ENCODE results near the gene HEBP2. TPM values are rescaled to one million over a fixed set of nuclear protein-coding genes. Genes with fewer than 3 reads are reported as not detected.
"Not testable (repeated sequence)": the region's sequence is repeated elsewhere in the genome, so short reads cannot be mapped to it uniquely, and the experiment has no call there.

Gene HEBP2, protein sequence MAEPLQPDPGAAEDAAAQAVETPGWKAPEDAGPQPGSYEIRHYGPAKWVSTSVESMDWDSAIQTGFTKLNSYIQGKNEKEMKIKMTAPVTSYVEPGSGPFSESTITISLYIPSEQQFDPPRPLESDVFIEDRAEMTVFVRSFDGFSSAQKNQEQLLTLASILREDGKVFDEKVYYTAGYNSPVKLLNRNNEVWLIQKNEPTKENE
- 10 to 100 TPM in 3 of 4 donors, 1 to 10 TPM in 1; 8.5 to 80.7 (median 35.1) TPM for total RNA-seq

DNA sequence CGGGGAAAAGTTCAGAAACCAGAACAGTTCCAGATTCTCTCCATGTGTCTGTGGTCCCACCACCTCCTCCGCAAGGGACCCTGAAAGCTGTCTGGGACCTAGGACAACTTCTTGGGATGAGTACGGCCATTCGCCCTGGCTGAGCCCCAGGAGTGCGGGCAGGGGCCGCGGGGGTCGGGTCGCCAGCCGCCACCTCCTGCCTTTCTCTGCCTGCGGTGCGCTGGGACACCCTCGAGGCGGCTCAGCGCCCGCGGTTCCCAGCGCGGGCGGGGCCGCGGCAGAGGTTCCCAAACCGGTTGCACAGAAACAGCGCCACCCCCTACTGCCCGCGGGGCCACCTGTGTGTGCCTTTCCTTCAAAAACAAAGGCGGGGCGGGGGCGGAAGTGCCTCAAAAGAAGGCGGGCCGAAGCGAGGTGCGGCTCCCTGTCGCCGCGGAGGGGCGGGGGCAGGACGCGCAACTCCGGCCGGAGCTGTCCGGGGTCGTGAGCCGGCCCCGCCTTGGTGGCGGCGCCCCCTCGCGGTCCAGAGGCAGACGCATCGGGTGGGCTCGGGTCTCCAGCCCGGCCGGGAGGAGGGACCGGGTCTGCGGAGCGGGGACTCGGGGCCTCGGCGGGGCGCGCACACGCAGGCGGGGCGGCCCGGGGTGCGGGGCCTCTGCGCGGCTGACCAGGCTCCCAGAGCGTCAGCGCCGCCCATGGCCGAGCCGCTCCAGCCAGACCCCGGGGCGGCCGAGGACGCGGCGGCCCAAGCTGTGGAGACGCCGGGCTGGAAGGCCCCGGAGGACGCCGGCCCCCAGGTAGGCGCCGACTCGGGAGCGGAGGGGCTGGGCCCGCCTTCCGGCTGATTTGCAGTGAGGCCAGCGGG, at the start of gene HEBP2:
Gene HEBP2 (plus strand): TSS at position 423 of the 865 bp plus-strand sequence. CDS start 273 bp downstream, at position 696.
- Histone ChIP-seq H3K36me3 (no peaks in the 10 kb centered on the region), H3K4me1 (no peaks in the 10 kb centered on the region), H3K27ac (peak within 1 kb of the TSS; percentile 97 to 98), H3K4me3 (peak within 1 kb of the TSS; percentile 71 to 84), H3K27me3 (no peaks in the 10 kb centered on the region), H3K9me3 (no peaks in the 10 kb centered on the region)
- TF ChIP-seq POLR2A (IDR thresholded peaks at IDR 0.05): peak; percentile 85 to 87
- TF ChIP-seq, protein P1, sequence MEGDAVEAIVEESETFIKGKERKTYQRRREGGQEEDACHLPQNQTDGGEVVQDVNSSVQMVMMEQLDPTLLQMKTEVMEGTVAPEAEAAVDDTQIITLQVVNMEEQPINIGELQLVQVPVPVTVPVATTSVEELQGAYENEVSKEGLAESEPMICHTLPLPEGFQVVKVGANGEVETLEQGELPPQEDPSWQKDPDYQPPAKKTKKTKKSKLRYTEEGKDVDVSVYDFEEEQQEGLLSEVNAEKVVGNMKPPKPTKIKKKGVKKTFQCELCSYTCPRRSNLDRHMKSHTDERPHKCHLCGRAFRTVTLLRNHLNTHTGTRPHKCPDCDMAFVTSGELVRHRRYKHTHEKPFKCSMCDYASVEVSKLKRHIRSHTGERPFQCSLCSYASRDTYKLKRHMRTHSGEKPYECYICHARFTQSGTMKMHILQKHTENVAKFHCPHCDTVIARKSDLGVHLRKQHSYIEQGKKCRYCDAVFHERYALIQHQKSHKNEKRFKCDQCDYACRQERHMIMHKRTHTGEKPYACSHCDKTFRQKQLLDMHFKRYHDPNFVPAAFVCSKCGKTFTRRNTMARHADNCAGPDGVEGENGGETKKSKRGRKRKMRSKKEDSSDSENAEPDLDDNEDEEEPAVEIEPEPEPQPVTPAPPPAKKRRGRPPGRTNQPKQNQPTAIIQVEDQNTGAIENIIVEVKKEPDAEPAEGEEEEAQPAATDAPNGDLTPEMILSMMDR (IDR thresholded peaks at IDR 0.05): peak; percentile 46 to 77 (median 68)
- intact Hi-C loops (cut with DNase I; ENCODE audit: low total_unique reads): no loop called here
- peak; percentile 92 to 95 for DNase-seq

DNA sequence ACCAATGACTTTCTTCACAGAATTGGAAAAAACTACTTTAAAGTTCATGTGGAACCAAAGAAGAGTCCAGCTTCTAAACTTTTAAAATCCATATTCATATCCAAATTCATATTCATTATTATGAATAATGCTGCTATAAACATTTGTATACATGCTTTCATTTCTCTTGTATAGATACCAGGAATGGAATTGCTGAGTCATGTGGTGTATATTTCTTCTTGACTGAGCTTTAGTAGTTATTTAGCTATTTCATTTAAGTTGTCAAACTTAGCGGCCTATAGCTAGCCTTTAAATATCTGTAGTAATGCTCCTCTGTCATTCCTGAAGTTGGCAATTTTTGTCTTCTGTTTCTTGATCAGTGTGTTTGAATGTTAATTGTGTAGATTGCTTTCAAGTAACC, 46.1 kb upstream of the HEBP2 start:
- Histone ChIP-seq H3K27ac (no peak overlapping the region), H3K4me1 (no peaks in the 10 kb centered on the region), H3K4me3 (no peak overlapping the region), H3K36me3 (no peaks in the 10 kb centered on the region), H3K9me3 (no peaks in the 10 kb centered on the region), H3K27me3 (no peaks in the 10 kb centered on the region)
- intact Hi-C loops (cut with DNase I; ENCODE audit: low total_unique reads): no loop called here
- DNase-seq: no peak
- TF ChIP-seq, protein P1 (IDR thresholded peaks at IDR 0.05): no peak
- TF ChIP-seq POLR2A (IDR thresholded peaks at IDR 0.05): no peak

DNA sequence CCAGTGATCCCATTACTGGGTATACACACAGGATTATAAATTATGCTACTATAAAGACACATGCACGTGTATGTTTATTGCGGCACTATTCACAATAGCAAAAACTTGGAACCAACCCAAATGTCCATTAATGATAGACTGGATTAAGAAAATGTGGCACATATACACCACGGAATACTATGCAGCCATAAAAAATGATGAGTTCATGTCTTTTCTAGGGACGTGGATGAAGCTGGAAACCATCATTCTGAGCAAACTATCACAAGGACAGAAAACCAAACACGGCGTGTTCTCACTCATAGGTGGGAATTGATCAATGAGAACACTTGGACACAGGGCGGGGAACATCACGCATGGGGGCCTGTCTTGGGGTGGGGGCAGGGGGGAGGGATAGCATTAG, 35.3 kb upstream of the HEBP2 start:
- DNase-seq; H3K27ac ChIP-seq; H3K36me3 ChIP-seq; H3K4me1 ChIP-seq; H3K9me3 ChIP-seq; H3K4me3 ChIP-seq; intact Hi-C loops (cut with DNase I; ENCODE audit: low total_unique reads); H3K27me3 ChIP-seq: not testable (repeated sequence)

DNA sequence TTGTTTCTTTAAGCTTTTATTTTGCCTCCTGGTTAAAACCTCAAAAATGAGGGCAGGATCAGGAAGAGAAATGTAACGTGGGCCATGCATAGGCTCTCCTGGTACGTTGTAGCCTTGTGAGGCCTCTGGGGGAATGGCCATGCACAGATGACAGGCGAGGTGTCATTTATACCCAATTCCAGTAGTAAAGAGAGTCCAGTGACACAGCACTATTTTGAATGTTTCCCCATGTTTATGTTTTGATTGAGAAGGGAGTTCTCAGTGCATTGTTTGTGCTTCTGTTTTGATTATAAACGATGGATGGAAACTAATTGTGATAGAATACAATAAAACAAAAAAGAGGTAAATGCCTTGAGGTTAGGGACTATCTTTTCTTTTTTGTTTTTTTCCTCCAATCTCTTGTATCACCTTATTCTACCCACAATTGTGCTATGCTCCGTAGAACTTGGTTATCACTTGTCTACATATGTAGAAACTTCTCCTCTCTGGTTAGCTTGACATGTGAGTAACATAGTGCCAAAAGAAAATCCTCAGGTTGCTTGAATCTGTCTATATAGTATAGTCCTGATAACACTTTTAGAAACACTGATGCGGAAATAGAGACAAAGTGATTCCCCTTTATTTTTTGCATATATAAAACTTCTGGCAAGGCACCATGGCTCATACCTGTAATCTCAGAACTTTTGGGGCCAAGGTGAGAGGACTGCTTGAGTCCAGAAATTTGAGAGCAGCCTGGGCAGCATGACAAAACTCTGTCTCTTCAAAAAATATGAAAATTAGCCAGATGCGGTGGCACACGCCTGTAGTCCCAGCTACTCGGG, 33.2 kb upstream of the HEBP2 start:
- Histone ChIP-seq H3K36me3 (no peaks in the 10 kb centered on the region), H3K4me1 (no peaks in the 10 kb centered on the region), H3K27ac (no peak overlapping the region), H3K27me3 (no peaks in the 10 kb centered on the region), H3K9me3 (no peaks in the 10 kb centered on the region), H3K4me3 (no peak overlapping the region)
- intact Hi-C loops (cut with DNase I; ENCODE audit: low total_unique reads): no loop called here
- TF ChIP-seq, protein P1 (IDR thresholded peaks at IDR 0.05): no peak
- TF ChIP-seq POLR2A (IDR thresholded peaks at IDR 0.05): no peak
- DNase-seq: no peak

DNA sequence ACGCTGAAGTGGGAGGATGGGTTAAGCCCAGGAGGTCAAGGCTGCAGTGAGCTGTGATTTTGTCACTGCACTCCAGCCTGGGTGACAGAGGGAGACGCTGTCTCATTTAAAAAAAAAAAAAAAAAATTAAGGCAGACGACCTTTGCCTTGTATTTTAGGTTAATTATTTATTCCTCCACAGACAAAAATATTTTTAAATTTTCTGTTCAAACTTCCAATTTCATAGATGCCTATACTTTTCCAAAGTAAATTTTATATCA, 32.6 kb upstream of the HEBP2 start:
- H3K4me3 ChIP-seq: no peak overlapping the region
- H3K4me1 ChIP-seq: no peaks in the 10 kb centered on the region
- no peak for DNase-seq
- no peak overlapping the region for H3K27ac ChIP-seq
- intact Hi-C loops (cut with DNase I; ENCODE audit: low total_unique reads): no loop called here
- TF ChIP-seq, protein P1 (IDR thresholded peaks at IDR 0.05): no peak
- TF ChIP-seq POLR2A (IDR thresholded peaks at IDR 0.05): no peak
- H3K9me3 ChIP-seq: no peaks in the 10 kb centered on the region
- no peaks in the 10 kb centered on the region for H3K36me3 ChIP-seq
- H3K27me3 ChIP-seq: no peaks in the 10 kb centered on the region
